SU-DHL-6 (cell line): ENCODE results near the gene FBXL16.
A peak's percentile ranks its signal among the peaks of the same experiment; 100 is the strongest.
"Not testable (repeated sequence)": the region's sequence is repeated elsewhere in the genome, so short reads cannot be mapped to it uniquely, and the experiment has no call there.

Source experiments
- H2AFZ ChIP-seq: fragments of 200-600 bp; sonication (generic); 2 replicates; pipeline ENCODE4 v1.6.1; 2014; ENCODE audit warnings: low read depth, mild to moderate bottlenecking, moderate library complexity, mixed read lengths, antibody characterized with exemption, low read length; ENCODE audit not compliant: severe bottlenecking
- H3F3A ChIP-seq: fragments of 200-600 bp; shearing (Covaris generic); 2 replicates; pipeline ENCODE4 v1.6.0; 2016; ENCODE audit warnings: antibody characterized with exemption, mild to moderate bottlenecking; ENCODE audit not compliant: insufficient read depth
- H3K27ac ChIP-seq: fragments of 200-600 bp; sonication (generic); 2 replicates; pipeline ENCODE4 v1.5.1; 2016; ENCODE audit warnings: low read depth, mild to moderate bottlenecking, low read length, moderate library complexity, mixed read lengths
- H3K27me3 ChIP-seq: fragments of 200-600 bp; sonication (generic), shearing (Covaris generic); 2 replicates; pipeline ENCODE4 v1.6.0; 2014; ENCODE audit warnings: mild to moderate bottlenecking, low read length
- H3K36me3 ChIP-seq: fragments of 200-600 bp; sonication (generic); 2 replicates; pipeline ENCODE4 v1.6.1; 2014; ENCODE audit warnings: mild to moderate bottlenecking, low read length, mixed read lengths
- H3K4me2 ChIP-seq: fragments of 300-600, 200-600 bp; shearing (Covaris generic), sonication (generic); 2 replicates; pipeline ENCODE4 v1.6.0; 2014; ENCODE audit warnings: low read length, low read depth, mild to moderate bottlenecking; ENCODE audit not compliant: poor library complexity, severe bottlenecking
- H3K4me3 ChIP-seq: fragments of 200-600 bp; sonication (generic); 2 replicates; pipeline ENCODE4 v1.5.1; 2014; ENCODE audit warnings: antibody characterized with exemption, low read length, mild to moderate bottlenecking, mixed read lengths; ENCODE audit not compliant: insufficient read depth, poor library complexity, severe bottlenecking
- H3K79me2 ChIP-seq: fragments of 200-600 bp; sonication (generic); 2 replicates; pipeline ENCODE4 v1.6.1; 2014; ENCODE audit warnings: mild to moderate bottlenecking, low read length, moderate library complexity; ENCODE audit not compliant: insufficient read depth
- H3K9ac ChIP-seq: fragments of 200-600 bp; sonication (generic); 2 replicates; pipeline ENCODE4 v1.7.0; 2014; ENCODE audit warnings: mild to moderate bottlenecking, low read length
- H3K9me2 ChIP-seq: fragments of 200-600 bp; sonication (generic); replicated peaks from 2 replicates; pipeline ENCODE4 v1.6.1; 2014; ENCODE audit warnings: low read length; ENCODE audit not compliant: insufficient read depth
- H3K9me3 ChIP-seq: fragments of 200-600 bp; sonication (generic); 2 replicates; pipeline ENCODE4 v1.6.1; 2014; ENCODE audit warnings: low read length, mixed read lengths; ENCODE audit not compliant: insufficient read depth
- H4K20me1 ChIP-seq: fragments of 200-600 bp; sonication (generic); 2 replicates; pipeline ENCODE4 v1.6.1; 2014; ENCODE audit warnings: low read depth, mild to moderate bottlenecking, antibody characterized with exemption, low read length, moderate library complexity, mixed read lengths
- EZH2phosphoT487 ChIP-seq: fragments of 200-600 bp; sonication (generic), shearing (Covaris generic); conservative IDR thresholded peaks from 2 replicates; pipeline ENCODE4 v1.6.1; 2018; ENCODE audit warnings: mild to moderate bottlenecking, antibody characterized with exemption, low read length, moderate library complexity, mixed read lengths
- TF ChIP-seq, protein P1 (sequence below): fragments of 200-600 bp; sonication (generic); IDR thresholded peaks from one replicate; pipeline ENCODE4 v1.5.1; 2017; ENCODE audit warnings: antibody characterized with exemption, mild to moderate bottlenecking, low read length, moderate library complexity; ENCODE audit not compliant: insufficient read depth, poor library complexity, severe bottlenecking

FBXL16 gene

GRCh38 chr16:714079-714478 is 8.5 kb upstream of the FBXL16 start:
- no peak overlapping the region for H3K4me3 ChIP-seq
- no peaks in the 10 kb centered on the region for H3K27me3 ChIP-seq
- H3K36me3 ChIP-seq: no peaks in the 10 kb centered on the region
- no peak overlapping the region for H3K27ac ChIP-seq
- H3F3A ChIP-seq: no peaks in the 10 kb centered on the region
- H4K20me1 ChIP-seq: no peaks in the 10 kb centered on the region
- no peak overlapping the region for H2AFZ ChIP-seq
- H3K9me2 ChIP-seq: no peaks in the 10 kb centered on the region
- TF ChIP-seq, protein P1, sequence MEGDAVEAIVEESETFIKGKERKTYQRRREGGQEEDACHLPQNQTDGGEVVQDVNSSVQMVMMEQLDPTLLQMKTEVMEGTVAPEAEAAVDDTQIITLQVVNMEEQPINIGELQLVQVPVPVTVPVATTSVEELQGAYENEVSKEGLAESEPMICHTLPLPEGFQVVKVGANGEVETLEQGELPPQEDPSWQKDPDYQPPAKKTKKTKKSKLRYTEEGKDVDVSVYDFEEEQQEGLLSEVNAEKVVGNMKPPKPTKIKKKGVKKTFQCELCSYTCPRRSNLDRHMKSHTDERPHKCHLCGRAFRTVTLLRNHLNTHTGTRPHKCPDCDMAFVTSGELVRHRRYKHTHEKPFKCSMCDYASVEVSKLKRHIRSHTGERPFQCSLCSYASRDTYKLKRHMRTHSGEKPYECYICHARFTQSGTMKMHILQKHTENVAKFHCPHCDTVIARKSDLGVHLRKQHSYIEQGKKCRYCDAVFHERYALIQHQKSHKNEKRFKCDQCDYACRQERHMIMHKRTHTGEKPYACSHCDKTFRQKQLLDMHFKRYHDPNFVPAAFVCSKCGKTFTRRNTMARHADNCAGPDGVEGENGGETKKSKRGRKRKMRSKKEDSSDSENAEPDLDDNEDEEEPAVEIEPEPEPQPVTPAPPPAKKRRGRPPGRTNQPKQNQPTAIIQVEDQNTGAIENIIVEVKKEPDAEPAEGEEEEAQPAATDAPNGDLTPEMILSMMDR: no peak
- no peak for TF ChIP-seq EZH2phosphoT487
- H3K4me2 ChIP-seq: no peak overlapping the region
- no peak overlapping the region for H3K9ac ChIP-seq
- no peaks in the 10 kb centered on the region for H3K9me3 ChIP-seq
- H3K79me2 ChIP-seq: no peaks in the 10 kb centered on the region

- not testable (repeated sequence) for H3K27me3 ChIP-seq, H3K27ac ChIP-seq
Observed at GRCh38 chr16:712740-713250, 7.2 kb upstream of the FBXL16 start.

GRCh38 chr16:711548-712320 is 6.1 kb upstream of the FBXL16 start:
- H3K79me2 ChIP-seq: no peaks in the 10 kb centered on the region
- H3K4me3 ChIP-seq: no peak overlapping the region
- no peak overlapping the region for H3K27ac ChIP-seq
- H3K9me2 ChIP-seq: no peaks in the 10 kb centered on the region
- H3K36me3 ChIP-seq: no peaks in the 10 kb centered on the region
- no peaks in the 10 kb centered on the region for H3K27me3 ChIP-seq
- no peaks in the 10 kb centered on the region for H3F3A ChIP-seq
- no peak overlapping the region for H2AFZ ChIP-seq
- no peak overlapping the region for H3K4me2 ChIP-seq
- no peak overlapping the region for H3K9ac ChIP-seq
- H4K20me1 ChIP-seq: no peaks in the 10 kb centered on the region
- TF ChIP-seq, protein P1: peak; percentile 85
- no peak for TF ChIP-seq EZH2phosphoT487
- H3K9me3 ChIP-seq: no peaks in the 10 kb centered on the region

More at GRCh38 chr16:712740-713250, 7.2 kb upstream of the FBXL16 start:
- H3K9me2 ChIP-seq, H4K20me1 ChIP-seq, H3K9ac ChIP-seq, H3K79me2 ChIP-seq, H3K36me3 ChIP-seq, H2AFZ ChIP-seq, H3K4me2 ChIP-seq, H3K9me3 ChIP-seq, H3K4me3 ChIP-seq, H3F3A ChIP-seq: not testable (repeated sequence)
- TF ChIP-seq, protein P1: peak; percentile 24
